ENCODE data around the gene HPN. TPM values are rescaled to one million over a fixed set of nuclear protein-coding genes. Genes with fewer than 3 reads are reported as not detected.

HPN gene
- total and polyA plus RNA-seq, 9 donors: 0.42 to 21.1 (median 2.9) TPM; not detected in 1

DNA sequence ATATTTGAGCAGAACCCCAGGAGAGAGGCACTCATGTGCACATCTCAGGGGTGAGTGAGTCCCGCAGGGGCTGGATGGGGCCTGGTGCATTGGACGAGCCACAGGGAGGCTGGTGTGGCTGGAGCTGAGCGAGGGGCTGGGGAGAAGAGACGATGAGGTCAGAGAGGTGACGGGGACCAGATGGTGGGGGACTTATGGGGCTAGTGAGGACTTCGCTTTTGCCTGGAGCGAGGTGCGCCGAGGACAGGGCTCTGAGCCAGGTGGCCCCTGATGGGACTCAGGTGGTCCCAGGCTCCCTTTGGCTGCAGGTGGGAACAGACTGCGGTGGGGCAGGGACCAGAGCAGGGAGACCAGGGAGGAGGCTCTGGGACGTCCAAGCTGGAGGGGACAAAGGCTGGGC, 67.2 kb downstream of the HPN start:
- H3K4me3 ChIP-seq: no peak overlapping the region
- no peaks in the 10 kb centered on the region for H3K4me1 ChIP-seq (ENCODE audit: insufficient read depth)
- TF ChIP-seq POLR2A (IDR thresholded peaks at IDR 0.05): no peak
- no peak for TF ChIP-seq EP300 (IDR thresholded peaks at IDR 0.05)
- no peak for TF ChIP-seq CTCF (IDR thresholded peaks at IDR 0.05)
- no peak overlapping the region for H3K27ac ChIP-seq
- H3K36me3 ChIP-seq: no peaks in the 10 kb centered on the region
- intact Hi-C loops (cut with DNase I): no loop called here
- WGBS, 3 donors: 76 to 81% (median 80%) methylated on average over 11 of the region's 11 CpGs
- H3K27me3 ChIP-seq: no peaks in the 10 kb centered on the region
- no peak for DNase-seq
- H3K9me3 ChIP-seq: no peaks in the 10 kb centered on the region

DNA sequence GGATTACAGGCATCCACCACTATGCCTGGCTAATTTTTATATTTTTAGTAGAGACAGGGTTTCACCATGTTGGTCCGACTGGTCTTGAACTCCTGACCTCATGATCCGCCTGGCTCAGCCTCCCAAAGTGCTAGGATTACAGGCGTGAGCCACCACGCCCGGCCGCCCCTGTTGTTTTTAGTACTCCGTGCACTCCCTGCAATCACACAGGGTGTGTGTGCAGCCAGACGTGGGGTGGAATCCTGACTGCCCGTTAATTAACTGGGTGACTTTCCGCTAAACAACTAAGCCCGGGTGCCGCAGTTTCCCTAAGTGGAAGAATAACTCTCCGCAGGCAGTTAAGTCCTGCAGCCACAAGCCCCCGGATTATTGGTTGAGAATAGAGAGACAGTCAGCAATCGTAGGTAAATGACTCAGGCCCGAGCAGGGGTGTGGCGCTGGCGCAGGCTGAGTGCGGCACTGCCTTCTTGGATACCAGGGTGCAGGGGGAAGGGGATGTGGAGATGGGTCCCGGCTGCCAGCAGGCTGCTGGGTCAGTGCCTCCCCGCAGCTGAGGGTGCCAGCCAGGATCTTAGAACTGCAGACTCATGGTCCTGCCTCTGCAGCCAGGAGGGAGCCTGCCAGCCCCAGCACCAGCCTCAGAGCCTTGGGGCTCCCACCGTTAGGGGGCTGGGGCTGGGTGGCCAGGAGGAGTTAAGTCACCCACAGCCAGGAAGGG, 68.0 kb downstream of the HPN start:
- no peaks in the 10 kb centered on the region for H3K36me3 ChIP-seq
- H3K4me1 ChIP-seq (ENCODE audit: insufficient read depth): no peaks in the 10 kb centered on the region
- no peak overlapping the region for H3K27ac ChIP-seq
- H3K4me3 ChIP-seq: no peak overlapping the region
- no peak for DNase-seq
- TF ChIP-seq POLR2A (IDR thresholded peaks at IDR 0.05) (no peak), CTCF (IDR thresholded peaks at IDR 0.05) (no peak), EP300 (IDR thresholded peaks at IDR 0.05) (no peak)
- intact Hi-C loops (cut with DNase I): no loop called here
- H3K27me3 ChIP-seq: no peaks in the 10 kb centered on the region
- no peaks in the 10 kb centered on the region for H3K9me3 ChIP-seq
- WGBS, 3 donors: 67 to 78% (median 72%) methylated on average over 22 of the region's 22 CpGs

- H3K27ac ChIP-seq: no peak overlapping the region
- no peaks in the 10 kb centered on the region for H3K27me3 ChIP-seq
- no peaks in the 10 kb centered on the region for H3K36me3 ChIP-seq
- no peak for DNase-seq
- H3K4me3 ChIP-seq: no peak overlapping the region
- H3K4me1 ChIP-seq (ENCODE audit: insufficient read depth): peaks cover 4% of the 10 kb centered on the region
- WGBS, 3 donors: 41 to 57% (median 45%) methylated on average over 7 to 9 of the region's 9 CpGs
- no peaks in the 10 kb centered on the region for H3K9me3 ChIP-seq
- no peak for TF ChIP-seq POLR2A (IDR thresholded peaks at IDR 0.05)
- no peak for TF ChIP-seq CTCF (IDR thresholded peaks at IDR 0.05)
- no peak for TF ChIP-seq EP300 (IDR thresholded peaks at IDR 0.05)
- intact Hi-C loops (cut with DNase I): no loop called here
These were observed 69.5 kb downstream of the HPN start for GRCh38 chr19:35110974-35111373.

DNA sequence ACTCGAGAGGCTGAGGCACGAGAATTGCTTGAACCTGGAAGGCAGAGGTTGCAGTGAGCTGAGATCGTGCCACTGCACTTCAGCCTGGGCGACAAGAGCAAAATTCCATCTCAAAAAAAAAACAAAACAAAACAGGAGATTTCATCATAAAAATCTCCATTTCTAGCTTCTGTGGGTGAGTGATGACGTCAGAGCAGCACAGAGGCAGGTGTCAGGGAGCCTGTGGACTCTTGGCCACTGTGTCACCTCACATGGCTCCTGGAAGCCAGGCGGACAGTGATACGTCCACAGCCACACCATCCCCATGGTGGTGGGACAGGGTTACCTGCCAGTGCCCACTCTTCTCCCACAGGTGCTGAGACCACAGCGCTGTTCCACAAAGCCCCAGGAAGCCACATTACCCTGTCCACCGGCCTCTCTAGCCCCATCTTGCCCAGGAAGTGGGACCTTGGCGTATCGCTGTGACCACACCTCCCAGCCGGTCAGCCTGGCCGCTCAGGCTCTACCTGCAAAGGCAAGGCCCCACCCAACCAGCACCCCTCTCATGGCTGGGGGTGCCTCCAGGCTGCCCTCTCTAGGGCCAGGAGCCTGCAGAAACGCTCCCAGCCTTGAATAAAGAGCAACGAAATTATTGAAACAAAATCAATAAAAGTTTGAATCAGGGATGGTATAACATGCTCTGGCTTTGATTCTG, 71.6 kb downstream of the HPN start:
- TF ChIP-seq CTCF (IDR thresholded peaks at IDR 0.05) (no peak), EP300 (IDR thresholded peaks at IDR 0.05) (no peak), POLR2A (IDR thresholded peaks at IDR 0.05) (no peak)
- no peaks in the 10 kb centered on the region for H3K9me3 ChIP-seq
- no peaks in the 10 kb centered on the region for H3K36me3 ChIP-seq
- H3K4me3 ChIP-seq: no peak overlapping the region
- intact Hi-C loops (cut with DNase I): no loop called here
- H3K4me1 ChIP-seq (ENCODE audit: insufficient read depth): peaks cover 6% of the 10 kb centered on the region
- no peaks in the 10 kb centered on the region for H3K27me3 ChIP-seq
- no peak overlapping the region for H3K27ac ChIP-seq
- no peak for DNase-seq
- 83 to 89% (median 84%) methylated on average over 15 of the region's 15 CpGs for WGBS, 3 donors
